Osteocyte (in vitro differentiated cells): ENCODE results near the gene ZNF526. TPM values are rescaled to one million over a fixed set of nuclear protein-coding genes. Genes with fewer than 3 reads are reported as not detected.

Experiments
- DNase-seq: peaks from one replicate; pipeline ENCODE4 v3.0.0; 2021; ENCODE audit warnings: mixed read lengths; ENCODE audit not compliant: unreplicated experiment; ENCODE audit errors: extremely low spot score
- H3K27ac Mint-ChIP-seq: one replicate; pipeline ENCODE4 v1.8.0; 2021; ENCODE audit warnings: mild to moderate bottlenecking, mixed read lengths; ENCODE audit not compliant: unreplicated experiment
- H3K27me3 Mint-ChIP-seq: one replicate; pipeline ENCODE4 v1.8.0; 2021; ENCODE audit warnings: mixed read lengths; ENCODE audit not compliant: unreplicated experiment
- H3K36me3 Mint-ChIP-seq: one replicate; pipeline ENCODE4 v1.8.0; 2021; ENCODE audit warnings: mixed read lengths; ENCODE audit not compliant: unreplicated experiment
- H3K4me1 Mint-ChIP-seq: one replicate; pipeline ENCODE4 v1.8.0; 2021; ENCODE audit warnings: mixed read lengths; ENCODE audit not compliant: unreplicated experiment
- H3K4me3 Mint-ChIP-seq: one replicate; pipeline ENCODE4 v1.8.0; 2021; ENCODE audit warnings: mild to moderate bottlenecking, moderate library complexity, mixed read lengths; ENCODE audit not compliant: unreplicated experiment
- H3K9me3 Mint-ChIP-seq: one replicate; pipeline ENCODE4 v1.8.0; 2021; ENCODE audit warnings: mixed read lengths; ENCODE audit not compliant: unreplicated experiment
- CTCF ChIP-seq: fragments of 200-600 bp; sonication (generic); IDR thresholded peaks from 2 replicates; pipeline ENCODE4 v1.5.0; 2021; ENCODE audit warnings: antibody characterized with exemption, mild to moderate bottlenecking, moderate library complexity
- total RNA-seq: library from RNA; stranded (reverse); gene quantifications from 2 replicates; pipeline ENCODE4 v1.2.1, GENCODE V29; 2021

ZNF526 gene
- total RNA-seq, 1 donor from 2014 or later, result 9.9 TPM

- H3K4me1 Mint-ChIP-seq, result peaks cover 14% of the 10 kb centered on the region
- H3K9me3 Mint-ChIP-seq, result no peaks in the 10 kb centered on the region
- H3K27me3 Mint-ChIP-seq, result no peaks in the 10 kb centered on the region
- no peak for TF ChIP-seq CTCF
- H3K27ac Mint-ChIP-seq, result no peak overlapping the region
- H3K36me3 Mint-ChIP-seq, result peaks cover 30% of the 10 kb centered on the region
- H3K4me3 Mint-ChIP-seq, result no peak overlapping the region
- DNase-seq, result no peak
Observed at GRCh38 chr19:42235181-42235580, 15.1 kb downstream of the ZNF526 start.

- Mint-ChIP-seq H3K4me1 (peaks cover 35% of the 10 kb centered on the region), H3K27ac (no peak overlapping the region), H3K36me3 (peaks cover 11% of the 10 kb centered on the region), H3K27me3 (no peaks in the 10 kb centered on the region), H3K9me3 (no peaks in the 10 kb centered on the region), H3K4me3 (no peak overlapping the region)
- DNase-seq, result no peak
- TF ChIP-seq CTCF, result no peak
Observed at GRCh38 chr19:42239544-42240220, 19.6 kb downstream of the ZNF526 start.

GRCh38 chr19:42241279-42241678 is 21.2 kb downstream of the ZNF526 start:
- DNase-seq, result no peak
- Mint-ChIP-seq H3K27me3 (no peaks in the 10 kb centered on the region), H3K4me1 (peaks cover 49% of the 10 kb centered on the region), H3K9me3 (no peaks in the 10 kb centered on the region), H3K27ac (peak overlapping the region; percentile 85), H3K4me3 (peak overlapping the region; percentile 86), H3K36me3 (peaks cover 7% of the 10 kb centered on the region)
- TF ChIP-seq CTCF, result no peak

GRCh38 chr19:42242069-42242511 is 22.0 kb downstream of the ZNF526 start:
- no peak for TF ChIP-seq CTCF
- H3K27me3 Mint-ChIP-seq, result no peaks in the 10 kb centered on the region
- H3K4me3 Mint-ChIP-seq, result peak overlapping the region; percentile 86
- H3K4me1 Mint-ChIP-seq, result peaks cover 57% of the 10 kb centered on the region
- no peaks in the 10 kb centered on the region for H3K9me3 Mint-ChIP-seq
- no peak for DNase-seq
- peaks cover 5% of the 10 kb centered on the region for H3K36me3 Mint-ChIP-seq
- H3K27ac Mint-ChIP-seq, result peak overlapping the region; percentile 85

GRCh38 chr19:42242512-42243409 is 22.6 kb downstream of the ZNF526 start, which contains the start of gene GSK3A:
GSK3A (minus strand) TSS chr19:42242602; CDS start chr19:42242465, 137 bp downstream.
- Mint-ChIP-seq H3K36me3 (peaks cover 5% of the 10 kb centered on the region), H3K27me3 (no peaks in the 10 kb centered on the region), H3K27ac (peak within 1 kb of the TSS; percentile 98), H3K4me3 (peak within 1 kb of the TSS; percentile 95), H3K9me3 (no peaks in the 10 kb centered on the region), H3K4me1 (peaks cover 57% of the 10 kb centered on the region)
- DNase-seq, result peak; percentile 99
- no peak for TF ChIP-seq CTCF
